ENCODE results near the gene ARAP3. TPM values are rescaled to one million over a fixed set of nuclear protein-coding genes. Genes with fewer than 3 reads are reported as not detected.

ARAP3 gene
- total RNA-seq, 1 donor, result 2.2 TPM

- Histone ChIP-seq H3K4me3 (ENCODE audit: insufficient read depth, low read length) (no peak overlapping the region), H2AFZ (ENCODE audit: low read length) (no peak overlapping the region), H3K27ac (ENCODE audit: low read depth, low read length) (no peak overlapping the region), H3K36me3 (ENCODE audit: insufficient read depth, low read length) (no peaks in the 10 kb centered on the region), H3K27me3 (ENCODE audit: insufficient read depth, low read length) (no peaks in the 10 kb centered on the region), H3K9me3 (ENCODE audit: low read depth, low read length) (no peaks in the 10 kb centered on the region), H4K20me1 (ENCODE audit: insufficient read depth, low read length) (no peaks in the 10 kb centered on the region), H3K4me1 (ENCODE audit: insufficient read depth, low read length) (peaks cover under 1% of the 10 kb centered on the region), H3K4me2 (ENCODE audit: insufficient read depth, low read length) (no peak overlapping the region), H3K79me2 (ENCODE audit: insufficient read depth, low read length) (no peaks in the 10 kb centered on the region)
- DNase-seq (ENCODE audit: insufficient read length, low spot score, missing footprints), result no peak
- TF ChIP-seq, protein P1, sequence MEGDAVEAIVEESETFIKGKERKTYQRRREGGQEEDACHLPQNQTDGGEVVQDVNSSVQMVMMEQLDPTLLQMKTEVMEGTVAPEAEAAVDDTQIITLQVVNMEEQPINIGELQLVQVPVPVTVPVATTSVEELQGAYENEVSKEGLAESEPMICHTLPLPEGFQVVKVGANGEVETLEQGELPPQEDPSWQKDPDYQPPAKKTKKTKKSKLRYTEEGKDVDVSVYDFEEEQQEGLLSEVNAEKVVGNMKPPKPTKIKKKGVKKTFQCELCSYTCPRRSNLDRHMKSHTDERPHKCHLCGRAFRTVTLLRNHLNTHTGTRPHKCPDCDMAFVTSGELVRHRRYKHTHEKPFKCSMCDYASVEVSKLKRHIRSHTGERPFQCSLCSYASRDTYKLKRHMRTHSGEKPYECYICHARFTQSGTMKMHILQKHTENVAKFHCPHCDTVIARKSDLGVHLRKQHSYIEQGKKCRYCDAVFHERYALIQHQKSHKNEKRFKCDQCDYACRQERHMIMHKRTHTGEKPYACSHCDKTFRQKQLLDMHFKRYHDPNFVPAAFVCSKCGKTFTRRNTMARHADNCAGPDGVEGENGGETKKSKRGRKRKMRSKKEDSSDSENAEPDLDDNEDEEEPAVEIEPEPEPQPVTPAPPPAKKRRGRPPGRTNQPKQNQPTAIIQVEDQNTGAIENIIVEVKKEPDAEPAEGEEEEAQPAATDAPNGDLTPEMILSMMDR (IDR thresholded peaks at IDR 0.05; ENCODE audit: extremely low read depth, low read depth, low read length), result no peak
These were observed 18.5 kb downstream of the ARAP3 start for GRCh38 chr5:141663506-141663905.

DNA sequence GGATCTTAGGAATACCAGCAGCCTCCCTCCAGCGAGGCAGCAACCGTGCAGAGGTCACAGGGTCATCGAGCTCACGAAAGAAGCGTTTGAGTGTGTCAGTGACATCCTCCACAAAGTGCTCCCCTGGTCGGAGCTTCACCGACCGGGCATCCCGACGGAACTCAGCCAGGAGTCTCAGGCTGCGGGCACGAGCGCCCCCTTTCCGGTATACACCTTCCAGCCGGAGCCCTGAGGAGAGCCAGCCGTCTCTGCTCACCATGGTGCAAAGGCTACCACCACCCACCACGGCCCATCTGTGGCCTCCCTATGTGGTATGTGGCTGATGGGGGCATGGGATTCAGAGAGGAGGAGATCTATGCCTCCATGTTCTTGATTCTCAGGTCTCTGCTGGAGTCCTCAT, 20.0 kb downstream of the ARAP3 start:
- Histone ChIP-seq H3K4me3 (ENCODE audit: insufficient read depth, low read length) (no peak overlapping the region), H3K4me2 (ENCODE audit: insufficient read depth, low read length) (no peak overlapping the region), H3K27ac (ENCODE audit: low read depth, low read length) (no peak overlapping the region), H3K36me3 (ENCODE audit: insufficient read depth, low read length) (no peaks in the 10 kb centered on the region), H3K9me3 (ENCODE audit: low read depth, low read length) (no peaks in the 10 kb centered on the region), H3K4me1 (ENCODE audit: insufficient read depth, low read length) (peaks cover 15% of the 10 kb centered on the region), H2AFZ (ENCODE audit: low read length) (no peak overlapping the region), H3K27me3 (ENCODE audit: insufficient read depth, low read length) (no peaks in the 10 kb centered on the region), H3K79me2 (ENCODE audit: insufficient read depth, low read length) (no peaks in the 10 kb centered on the region), H4K20me1 (ENCODE audit: insufficient read depth, low read length) (no peaks in the 10 kb centered on the region)
- no peak for DNase-seq (ENCODE audit: insufficient read length, low spot score, missing footprints)
- TF ChIP-seq, protein P1 (IDR thresholded peaks at IDR 0.05; ENCODE audit: extremely low read depth, low read depth, low read length), result no peak

DNA sequence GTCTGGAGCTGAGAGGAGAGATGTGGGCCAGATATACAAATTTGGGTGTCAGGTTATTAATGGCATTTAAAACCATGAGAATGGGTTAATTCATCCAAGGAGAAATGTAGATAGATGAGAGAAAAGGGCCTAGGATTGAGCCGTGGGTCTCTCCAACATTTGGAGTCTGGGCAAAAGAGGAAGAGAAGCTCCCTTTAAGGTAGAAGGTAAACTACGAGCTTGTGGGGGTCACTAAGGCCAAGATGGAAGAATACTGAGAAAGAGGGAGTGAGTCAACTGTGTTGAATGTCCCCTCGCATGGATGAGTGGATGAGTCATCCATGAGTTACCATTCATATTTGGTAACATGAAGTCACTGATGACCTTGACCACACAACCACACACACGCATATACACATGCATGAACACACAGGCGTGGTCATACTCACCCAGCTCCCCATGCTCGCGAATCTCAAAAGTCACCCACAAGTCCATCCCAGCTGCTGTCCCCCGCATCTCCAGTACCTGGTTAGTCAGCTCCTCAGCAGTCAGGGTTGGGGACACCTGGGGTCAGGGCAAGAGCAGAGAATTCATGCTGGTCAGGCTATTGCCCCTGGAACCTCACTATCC, 24.0 kb downstream of the ARAP3 start:
- H3K9me3 ChIP-seq (ENCODE audit: low read depth, low read length), result no peaks in the 10 kb centered on the region
- peak overlapping the region; percentile 81 for H3K27ac ChIP-seq (ENCODE audit: low read depth, low read length)
- H2AFZ ChIP-seq (ENCODE audit: low read length), result no peak overlapping the region
- no peak overlapping the region for H3K4me3 ChIP-seq (ENCODE audit: insufficient read depth, low read length)
- H3K27me3 ChIP-seq (ENCODE audit: insufficient read depth, low read length), result no peaks in the 10 kb centered on the region
- H3K79me2 ChIP-seq (ENCODE audit: insufficient read depth, low read length), result no peaks in the 10 kb centered on the region
- peak; percentile 97 for DNase-seq (ENCODE audit: insufficient read length, low spot score, missing footprints)
- no peaks in the 10 kb centered on the region for H3K36me3 ChIP-seq (ENCODE audit: insufficient read depth, low read length)
- H3K4me1 ChIP-seq (ENCODE audit: insufficient read depth, low read length), result peaks cover 26% of the 10 kb centered on the region
- no peaks in the 10 kb centered on the region for H4K20me1 ChIP-seq (ENCODE audit: insufficient read depth, low read length)
- TF ChIP-seq, protein P1 (IDR thresholded peaks at IDR 0.05; ENCODE audit: extremely low read depth, low read depth, low read length), result no peak
- no peak overlapping the region for H3K4me2 ChIP-seq (ENCODE audit: insufficient read depth, low read length)

DNA sequence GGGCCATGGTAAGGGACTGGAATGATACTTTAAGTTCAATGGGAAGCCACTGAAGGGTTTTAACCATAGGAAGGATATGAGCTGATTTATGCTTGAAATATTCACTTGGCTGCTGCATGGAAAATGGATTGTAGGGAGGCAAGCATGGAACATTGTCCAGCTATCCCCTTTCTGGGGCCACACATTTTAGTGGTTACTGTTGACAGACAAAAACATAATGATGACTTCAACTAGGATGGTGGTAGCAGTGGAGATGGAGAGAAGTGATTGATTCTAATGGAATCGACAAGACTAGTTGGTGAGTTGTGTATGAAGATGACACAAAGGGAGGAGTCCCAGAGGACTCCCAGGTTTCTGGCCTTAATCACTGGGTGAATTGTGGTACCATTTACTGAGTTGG, 24.6 kb downstream of the ARAP3 start:
- no peak overlapping the region for H3K4me2 ChIP-seq (ENCODE audit: insufficient read depth, low read length)
- no peaks in the 10 kb centered on the region for H3K9me3 ChIP-seq (ENCODE audit: low read depth, low read length)
- H3K27me3 ChIP-seq (ENCODE audit: insufficient read depth, low read length), result no peaks in the 10 kb centered on the region
- H3K36me3 ChIP-seq (ENCODE audit: insufficient read depth, low read length), result no peaks in the 10 kb centered on the region
- H4K20me1 ChIP-seq (ENCODE audit: insufficient read depth, low read length), result no peaks in the 10 kb centered on the region
- DNase-seq (ENCODE audit: insufficient read length, low spot score, missing footprints), result no peak
- peaks cover 26% of the 10 kb centered on the region for H3K4me1 ChIP-seq (ENCODE audit: insufficient read depth, low read length)
- no peak overlapping the region for H3K4me3 ChIP-seq (ENCODE audit: insufficient read depth, low read length)
- H3K79me2 ChIP-seq (ENCODE audit: insufficient read depth, low read length), result no peaks in the 10 kb centered on the region
- peak overlapping the region; percentile 81 for H3K27ac ChIP-seq (ENCODE audit: low read depth, low read length)
- TF ChIP-seq, protein P1 (IDR thresholded peaks at IDR 0.05; ENCODE audit: extremely low read depth, low read depth, low read length), result no peak
- no peak overlapping the region for H2AFZ ChIP-seq (ENCODE audit: low read length)
